Vagina (tissue), 2 donors: ENCODE data around the gene ARFGAP2.

ENCODE experiments used
- CTCF ChIP-seq, 3 experiments: fragments of 450-650 bp in 2 of 3; fragments of 200-600 bp in 1 of 3; sonication (generic) in 1 of 3; IDR thresholded peaks; one replicate each; pipeline ENCODE4 v1.5.1; 2017 to 2019; ENCODE audit warnings: antibody characterized with exemption in 3 of 3, mild to moderate bottlenecking in 2 of 3, moderate library complexity in 2 of 3
- POLR2A ChIP-seq, 2 donors: fragments of 450-650 bp; IDR thresholded peaks; one replicate each; pipeline ENCODE4 v1.6.1; 2017; ENCODE audit warnings: antibody characterized with exemption in 2 of 2, mild to moderate bottlenecking in 2 of 2, moderate library complexity in 2 of 2
- POLR2AphosphoS5 ChIP-seq, 2 donors: sonication (generic); formaldehyde crosslinking; IDR thresholded peaks; one replicate each; pipeline ENCODE4 v1.9.0; 2017; ENCODE audit warnings: antibody characterized with exemption in 2 of 2, mild to moderate bottlenecking in 2 of 2, low read depth in 1 of 2; ENCODE audit not compliant: insufficient read depth in 1 of 2

- no peak for TF ChIP-seq CTCF (IDR thresholded peaks at IDR 0.05)
- TF ChIP-seq POLR2A (IDR thresholded peaks at IDR 0.05), result no peak
- TF ChIP-seq POLR2AphosphoS5 (IDR thresholded peaks at IDR 0.05; ENCODE audit: insufficient read depth in 1 of 2, low read depth in 1 of 2), result peak in 1 of 2 donors; percentile 55
Observed at GRCh38 chr11:47148903-47149531, 27.7 kb downstream of the ARFGAP2 start.
